Measurements from ENCODE around the gene SGK2. TPM values are rescaled to one million over a fixed set of nuclear protein-coding genes. Genes with fewer than 3 reads are reported as not detected.

The SGK2 gene
- total and polyA plus RNA-seq, 2 experiments from 2014 or later: 0.42 TPM; not detected in 1

DNA sequence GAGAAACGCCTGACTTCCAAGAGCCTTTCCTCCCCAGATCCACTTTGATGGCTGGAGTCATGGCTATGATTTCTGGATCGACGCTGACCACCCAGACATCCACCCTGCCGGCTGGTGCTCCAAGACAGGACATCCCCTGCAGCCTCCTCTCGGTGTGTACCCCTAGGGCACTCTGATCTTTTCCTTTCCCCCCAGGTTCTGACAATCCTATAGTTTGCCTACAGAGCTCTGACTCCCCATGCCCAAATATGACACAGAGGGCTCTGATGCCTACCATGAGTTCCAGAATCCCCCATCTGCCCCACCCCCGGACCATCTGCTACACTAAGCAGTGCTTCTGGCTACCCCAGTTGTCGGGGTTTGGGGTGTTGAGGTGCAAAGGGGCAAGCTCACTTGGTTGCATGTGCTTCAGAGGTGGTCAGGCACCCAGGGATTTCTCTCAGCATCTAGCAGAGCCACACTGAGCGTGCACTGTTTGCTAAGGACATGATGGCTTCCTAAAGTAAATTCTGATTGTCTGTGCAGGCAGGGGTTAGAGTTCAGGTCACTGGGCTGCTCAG is 24.0 kb upstream of the SGK2 start (continued):
- TF ChIP-seq, protein P1, sequence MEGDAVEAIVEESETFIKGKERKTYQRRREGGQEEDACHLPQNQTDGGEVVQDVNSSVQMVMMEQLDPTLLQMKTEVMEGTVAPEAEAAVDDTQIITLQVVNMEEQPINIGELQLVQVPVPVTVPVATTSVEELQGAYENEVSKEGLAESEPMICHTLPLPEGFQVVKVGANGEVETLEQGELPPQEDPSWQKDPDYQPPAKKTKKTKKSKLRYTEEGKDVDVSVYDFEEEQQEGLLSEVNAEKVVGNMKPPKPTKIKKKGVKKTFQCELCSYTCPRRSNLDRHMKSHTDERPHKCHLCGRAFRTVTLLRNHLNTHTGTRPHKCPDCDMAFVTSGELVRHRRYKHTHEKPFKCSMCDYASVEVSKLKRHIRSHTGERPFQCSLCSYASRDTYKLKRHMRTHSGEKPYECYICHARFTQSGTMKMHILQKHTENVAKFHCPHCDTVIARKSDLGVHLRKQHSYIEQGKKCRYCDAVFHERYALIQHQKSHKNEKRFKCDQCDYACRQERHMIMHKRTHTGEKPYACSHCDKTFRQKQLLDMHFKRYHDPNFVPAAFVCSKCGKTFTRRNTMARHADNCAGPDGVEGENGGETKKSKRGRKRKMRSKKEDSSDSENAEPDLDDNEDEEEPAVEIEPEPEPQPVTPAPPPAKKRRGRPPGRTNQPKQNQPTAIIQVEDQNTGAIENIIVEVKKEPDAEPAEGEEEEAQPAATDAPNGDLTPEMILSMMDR (conservative IDR thresholded peaks at IDR 0.05; ENCODE audit: low read depth in 2 of 2): no peak
- TF ChIP-seq ZNF462 (CRISPR knock-in tag; IDR thresholded peaks at IDR 0.05): no peak
- no peak for TF ChIP-seq CREB1 (CRISPR knock-in tag; IDR thresholded peaks at IDR 0.05; ENCODE audit: low read depth)
- TF ChIP-seq ZNF331 (CRISPR knock-in tag; IDR thresholded peaks at IDR 0.05; ENCODE audit: low read depth): no peak
- TF ChIP-seq ZNF114 (CRISPR knock-in tag; IDR thresholded peaks at IDR 0.05): no peak

DNA sequence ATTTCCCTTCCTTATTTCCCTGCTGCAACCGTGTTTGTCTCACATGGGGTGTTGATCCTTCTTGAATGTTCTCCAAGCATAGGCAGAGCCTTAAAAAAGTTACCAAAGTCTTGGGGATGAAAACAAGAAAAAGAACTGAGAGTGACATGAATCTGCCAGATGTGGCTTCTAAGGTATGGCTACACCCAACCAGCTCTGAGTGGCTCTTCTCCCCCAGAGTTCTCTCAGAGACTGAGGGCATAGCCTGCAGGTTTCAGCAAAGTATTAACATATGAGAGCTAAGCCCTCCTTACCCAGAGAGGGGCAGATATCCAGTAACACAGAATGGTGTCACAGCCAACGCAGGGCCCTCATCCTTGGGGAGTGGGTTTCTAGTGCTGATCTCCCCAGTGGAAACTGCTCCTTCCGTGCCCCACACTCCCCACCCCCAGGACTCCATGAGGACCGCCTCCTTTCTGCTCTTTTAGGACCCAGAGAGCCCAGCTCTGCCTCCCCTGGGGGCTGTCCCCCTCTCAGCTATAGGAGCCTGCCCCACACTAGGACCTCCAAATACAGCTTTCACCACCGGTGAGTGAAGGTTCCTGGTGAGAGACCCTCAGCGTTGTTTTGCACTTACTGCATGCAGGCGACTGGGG is 23.3 kb upstream of the SGK2 start:
- Mint-ChIP-seq H3K4me3 (no peak overlapping the region), H3K27ac (no peak overlapping the region), H3K27me3 (ENCODE audit: insufficient read depth, low read depth, poor library complexity) (peaks cover 12% of the 10 kb centered on the region), H3K36me3 (ENCODE audit: low read depth) (peaks cover 12% of the 10 kb centered on the region; the same call in 1 of the 3 replicates), H3K4me1 (no peaks in the 10 kb centered on the region), H3K9me3 (no peaks in the 10 kb centered on the region; the same call in 1 of the 3 replicates)
- H3K4me1 ChIP-seq (ENCODE audit: insufficient read depth): no peaks in the 10 kb centered on the region
- no peak for DNase-seq (ENCODE audit: low spot score)
- no peaks in the 10 kb centered on the region for H3K9me2 ChIP-seq (ENCODE audit: insufficient read depth)
- no peaks in the 10 kb centered on the region for H3K79me2 ChIP-seq (replicated peaks; ENCODE audit: insufficient read depth)
- no peaks in the 10 kb centered on the region for H3K27me3 ChIP-seq (ENCODE audit: insufficient read depth)
- H3K27ac ChIP-seq (ENCODE audit: low read depth): no peak overlapping the region
- H4K20me1 ChIP-seq (replicated peaks; ENCODE audit: insufficient read depth): no peaks in the 10 kb centered on the region
- no peak overlapping the region for H3K4me2 ChIP-seq
- no peaks in the 10 kb centered on the region for H3K36me3 ChIP-seq (ENCODE audit: insufficient read depth)
- no peak overlapping the region for H3K4me3 ChIP-seq
- H2AFZ ChIP-seq: no peak overlapping the region
- no peaks in the 10 kb centered on the region for H3F3A ChIP-seq (replicated peaks; ENCODE audit: low read depth)
- ATAC-seq: no peak
- no peak for TF ChIP-seq POLR2AphosphoS5 (IDR thresholded peaks at IDR 0.05; ENCODE audit: low read depth)
- TF ChIP-seq ZNF114 (CRISPR knock-in tag; IDR thresholded peaks at IDR 0.05): no peak
- TF ChIP-seq, protein P1 (conservative IDR thresholded peaks at IDR 0.05; ENCODE audit: low read depth in 2 of 2): no peak
- no peak for TF ChIP-seq EZH2 (IDR thresholded peaks at IDR 0.05; ENCODE audit: low read depth, unreplicated experiment)
- no peak for TF ChIP-seq EZH2phosphoT487 (IDR thresholded peaks at IDR 0.05; ENCODE audit: unreplicated experiment)
- no peak for TF ChIP-seq ETS1 (IDR thresholded peaks at IDR 0.05)

Measured in GM23338 (cell line).